Gastroesophageal sphincter (tissue), 3 donors: ENCODE results near the gene FOXB2.

Source experiments
- CTCF ChIP-seq, 4 experiments: fragments of 200-600 bp in 2 of 4; fragments of 450-650 bp in 2 of 4; sonication (generic) in 1 of 4; IDR thresholded peaks; one replicate each; pipeline ENCODE4 v1.5.1; 2017 to 2019; ENCODE audit warnings: antibody characterized with exemption in 4 of 4, mild to moderate bottlenecking in 2 of 4, moderate library complexity in 2 of 4
- EP300 ChIP-seq: sonication (generic); formaldehyde crosslinking; IDR thresholded peaks from one replicate; pipeline ENCODE4 v1.6.1; 2017; ENCODE audit warnings: antibody characterized with exemption, mild to moderate bottlenecking
- POLR2A ChIP-seq, 2 donors: fragments of 450-650 bp; IDR thresholded peaks; one replicate each; pipeline ENCODE4 v1.6.1; 2017; ENCODE audit warnings: antibody characterized with exemption in 2 of 2, mild to moderate bottlenecking in 2 of 2, moderate library complexity in 1 of 2
- POLR2AphosphoS5 ChIP-seq: sonication (generic); formaldehyde crosslinking; IDR thresholded peaks from one replicate; pipeline ENCODE4 v1.6.1; 2017; ENCODE audit warnings: antibody characterized with exemption

DNA sequence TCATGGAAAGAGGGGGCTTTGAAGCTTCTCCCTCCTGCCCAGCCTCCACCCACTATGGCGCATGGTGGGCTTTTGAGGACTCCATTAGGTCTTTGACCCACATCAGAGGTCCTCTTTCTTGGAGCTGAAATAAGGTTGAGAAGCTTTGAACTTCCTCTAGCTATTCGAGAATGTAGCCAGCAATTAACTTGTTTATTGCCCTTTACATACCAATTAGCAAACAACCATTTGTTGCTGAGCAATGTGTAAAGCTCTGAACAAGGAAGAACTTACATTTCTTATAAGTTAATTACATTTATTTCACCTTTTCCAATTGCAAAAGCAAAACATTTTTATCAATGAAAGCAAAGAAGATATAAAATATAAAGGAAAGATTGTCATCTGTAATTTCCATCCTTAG is 30.5 kb upstream of the FOXB2 start:
- no peak for TF ChIP-seq POLR2A (IDR thresholded peaks at IDR 0.05)
- TF ChIP-seq CTCF (IDR thresholded peaks at IDR 0.05), result no peak
- TF ChIP-seq EP300, result no peak
- TF ChIP-seq POLR2AphosphoS5, result no peak
